Neural progenitor cell (in vitro differentiated cells): ENCODE measurements around the gene DIS3L2. TPM values are rescaled to one million over a fixed set of nuclear protein-coding genes. Genes with fewer than 3 reads are reported as not detected.

ENCODE experiments used
- DNase-seq: peaks from one replicate; pipeline ENCODE4 v3.0.0-alpha.2; 2016; ENCODE audit warnings: low spot score
- H2AFZ ChIP-seq: fragments of 200-600 bp; sonication (generic); replicated peaks from 2 replicates; pipeline ENCODE4 v1.6.1; 2016; ENCODE audit warnings: antibody characterized with exemption
- H3F3A ChIP-seq: fragments of 200-600 bp; sonication (generic); 2 replicates; pipeline ENCODE4 v1.6.1; 2016; ENCODE audit warnings: antibody characterized with exemption, low read depth
- H3K27ac ChIP-seq: fragments of 200-600 bp; sonication (generic); 2 replicates; pipeline ENCODE4 v1.5.1; 2016; ENCODE audit warnings: mild to moderate bottlenecking
- H3K27me3 ChIP-seq: fragments of 200-600 bp; sonication (generic); 2 replicates; pipeline ENCODE4 v1.6.1; 2016; ENCODE audit warnings: mild to moderate bottlenecking, moderate library complexity
- H3K36me3 ChIP-seq: fragments of 200-600 bp; sonication (generic); 2 replicates; pipeline ENCODE4 v1.5.1; 2016
- H3K4me1 ChIP-seq: fragments of 200-600 bp; sonication (generic); 2 replicates; pipeline ENCODE4 v1.6.1; 2016; ENCODE audit warnings: mixed run types
- H3K4me2 ChIP-seq: fragments of 200-600 bp; sonication (generic); 2 replicates; pipeline ENCODE4 v1.6.1; 2016
- H3K4me3 ChIP-seq: fragments of 200-600 bp; sonication (generic); 2 replicates; pipeline ENCODE4 v1.5.1; 2016
- H3K79me2 ChIP-seq: fragments of 200-600 bp; sonication (generic); 2 replicates; pipeline ENCODE4 v1.6.1; 2016; ENCODE audit warnings: low read depth
- H3K9ac ChIP-seq: fragments of 200-600 bp; sonication (generic); 2 replicates; pipeline ENCODE4 v1.6.1; 2016
- H3K9me3 ChIP-seq: fragments of 200-600 bp; sonication (generic); 2 replicates; pipeline ENCODE4 v1.5.1; 2016; ENCODE audit warnings: low read depth
- H4K20me1 ChIP-seq: fragments of 200-600 bp; sonication (generic); 2 replicates; pipeline ENCODE4 v1.6.1; 2016; ENCODE audit warnings: low read depth
- H3K27ac Mint-ChIP-seq: 3 replicates; pipeline ENCODE4 v1.8.0; 2021; ENCODE audit warnings: mixed read lengths
- H3K27me3 Mint-ChIP-seq: 2 replicates; pipeline ENCODE4 v1.8.0; 2022; ENCODE audit warnings: low read depth, mild to moderate bottlenecking, inconsistent platforms, moderate library complexity, mixed read lengths; ENCODE audit not compliant: insufficient read depth
- H3K36me3 Mint-ChIP-seq: 3 replicates; pipeline ENCODE4 v1.8.0; 2021; ENCODE audit warnings: mixed read lengths
- H3K4me1 Mint-ChIP-seq: 3 replicates; pipeline ENCODE4 v1.8.0; 2021; ENCODE audit warnings: mixed read lengths
- H3K4me3 Mint-ChIP-seq: 3 replicates; pipeline ENCODE4 v1.8.0; 2021; ENCODE audit warnings: mild to moderate bottlenecking, moderate library complexity, mixed read lengths
- H3K9me3 Mint-ChIP-seq: 3 replicates; pipeline ENCODE4 v1.8.0; 2020; ENCODE audit warnings: mixed read lengths
- CTCF ChIP-seq: fragments of 200-600 bp; sonication (generic); IDR thresholded peaks from 2 replicates; pipeline ENCODE4 v1.5.1; 2017; ENCODE audit warnings: antibody characterized with exemption, mild to moderate bottlenecking
- EZH2 ChIP-seq: fragments of 200-600 bp; sonication (generic); IDR thresholded peaks from 2 replicates; pipeline ENCODE4 v1.6.1; 2017; ENCODE audit warnings: antibody characterized with exemption, mild to moderate bottlenecking, moderate library complexity
- EZH2phosphoT487 ChIP-seq: fragments of 200-600 bp; sonication (generic); IDR thresholded peaks from 2 replicates; pipeline ENCODE4 v1.6.1; 2017; ENCODE audit warnings: antibody characterized with exemption
- total RNA-seq: library from RNA; depleted of rRNA; stranded (reverse); fragments of >200 nt; gene quantifications from 2 replicates; pipeline ENCODE4 v1.2.3, GENCODE V29; 2015; ENCODE audit warnings: low replicate concordance

Gene DIS3L2
- total RNA-seq, 1 donor from 2014 or later: 23.2 TPM

- H2AFZ ChIP-seq: no peak overlapping the region
- H3K4me1 ChIP-seq: peaks cover 7% of the 10 kb centered on the region
- H3K27me3 ChIP-seq: no peaks in the 10 kb centered on the region
- peak; percentile 63 for DNase-seq
- Mint-ChIP-seq H3K4me1 (peaks cover 13% of the 10 kb centered on the region), H3K27me3 (peaks cover 2% of the 10 kb centered on the region), H3K9me3 (no peaks in the 10 kb centered on the region), H3K36me3 (no peaks in the 10 kb centered on the region), H3K4me3 (no peak overlapping the region), H3K27ac (no peak overlapping the region)
- no peaks in the 10 kb centered on the region for H3K79me2 ChIP-seq
- H3K4me2 ChIP-seq: no peak overlapping the region
- peaks cover 14% of the 10 kb centered on the region for H4K20me1 ChIP-seq
- no peak overlapping the region for H3K27ac ChIP-seq
- H3K36me3 ChIP-seq: no peaks in the 10 kb centered on the region
- no peaks in the 10 kb centered on the region for H3F3A ChIP-seq
- TF ChIP-seq EZH2phosphoT487 (no peak), CTCF (peak; percentile 56), EZH2 (no peak)
- H3K4me3 ChIP-seq: no peak overlapping the region
- no peaks in the 10 kb centered on the region for H3K9me3 ChIP-seq
- no peak overlapping the region for H3K9ac ChIP-seq
Measured at GRCh38 chr2:232230560-232230959, 269.0 kb downstream of the DIS3L2 start.

GRCh38 chr2:232231554-232231953 is 270.0 kb downstream of the DIS3L2 start:
- Mint-ChIP-seq H3K36me3 (no peaks in the 10 kb centered on the region), H3K27ac (no peak overlapping the region)

GRCh38 chr2:232232915-232233314 is 271.4 kb downstream of the DIS3L2 start:
- no peaks in the 10 kb centered on the region for H3K79me2 ChIP-seq
- TF ChIP-seq EZH2phosphoT487 (no peak), EZH2 (no peak), CTCF (no peak)
- H2AFZ ChIP-seq: no peak overlapping the region
- no peaks in the 10 kb centered on the region for H3K9me3 ChIP-seq
- Mint-ChIP-seq H3K9me3 (no peaks in the 10 kb centered on the region), H3K27me3 (no peaks in the 10 kb centered on the region), H3K27ac (no peak overlapping the region), H3K4me1 (peaks cover 19% of the 10 kb centered on the region), H3K36me3 (no peaks in the 10 kb centered on the region), H3K4me3 (no peak overlapping the region)
- no peaks in the 10 kb centered on the region for H3K36me3 ChIP-seq
- H3F3A ChIP-seq: no peaks in the 10 kb centered on the region
- peaks cover 26% of the 10 kb centered on the region for H4K20me1 ChIP-seq
- no peak overlapping the region for H3K9ac ChIP-seq
- no peaks in the 10 kb centered on the region for H3K27me3 ChIP-seq
- H3K4me3 ChIP-seq: no peak overlapping the region
- no peak for DNase-seq
- H3K27ac ChIP-seq: no peak overlapping the region
- H3K4me1 ChIP-seq: peaks cover 13% of the 10 kb centered on the region
- no peak overlapping the region for H3K4me2 ChIP-seq

More at GRCh38 chr2:232231554-232231953, 270.0 kb downstream of the DIS3L2 start:
- peaks cover 13% of the 10 kb centered on the region for H3K4me1 ChIP-seq
- no peaks in the 10 kb centered on the region for H3K79me2 ChIP-seq
- peak overlapping the region; percentile 7 for H3K4me2 ChIP-seq
- peak; percentile 47 for DNase-seq
- H3K36me3 ChIP-seq: no peaks in the 10 kb centered on the region
- Mint-ChIP-seq H3K4me3 (no peak overlapping the region), H3K27me3 (peaks cover 2% of the 10 kb centered on the region), H3K4me1 (peaks cover 19% of the 10 kb centered on the region), H3K9me3 (no peaks in the 10 kb centered on the region)
- H4K20me1 ChIP-seq: peaks cover 21% of the 10 kb centered on the region
- H3K27me3 ChIP-seq: no peaks in the 10 kb centered on the region
- H3F3A ChIP-seq: no peaks in the 10 kb centered on the region
- H3K27ac ChIP-seq: no peak overlapping the region
- TF ChIP-seq EZH2 (no peak), CTCF (no peak), EZH2phosphoT487 (no peak)
- no peak overlapping the region for H3K4me3 ChIP-seq
- H2AFZ ChIP-seq: no peak overlapping the region
- no peaks in the 10 kb centered on the region for H3K9me3 ChIP-seq
- no peak overlapping the region for H3K9ac ChIP-seq
